Breast epithelium (tissue), 3 donors: ENCODE results near the gene PCDHGA6.
"Not testable (repeated sequence)": the region's sequence is repeated elsewhere in the genome, so short reads cannot be mapped to it uniquely, and the experiment has no call there.

Experiments used
- CTCF ChIP-seq, 3 donors: fragments of 450-650 bp; IDR thresholded peaks; one replicate each; pipeline ENCODE4 v1.5.1; 2016 to 2017; ENCODE audit warnings: antibody characterized with exemption in 3 of 3, mild to moderate bottlenecking in 3 of 3, moderate library complexity in 3 of 3
- POLR2A ChIP-seq: fragments of 450-650 bp; IDR thresholded peaks from one replicate; pipeline ENCODE4 v1.6.1; 2016; ENCODE audit warnings: antibody characterized with exemption, mild to moderate bottlenecking, moderate library complexity

GRCh38 chr5:141397756-141398551 lies 24.3 kb downstream of the PCDHGA6 start, which contains the start of gene PCDHGB5:
- peak in 2 of 3 donors; percentile 38 to 40 for TF ChIP-seq CTCF (IDR thresholded peaks at IDR 0.05)
- not testable (repeated sequence) for TF ChIP-seq POLR2A
